GM12874 (cell line): ENCODE results near the gene LUC7L2.

ENCODE experiments used
- TF ChIP-seq, protein P1 (sequence below): IDR thresholded peaks from 2 replicates; pipeline ENCODE4 v1.5.1; 2011; ENCODE audit warnings: low read depth, mild to moderate bottlenecking, control low read depth, low read length, moderate library complexity; ENCODE audit not compliant: insufficient read depth

The LUC7L2 gene, protein sequence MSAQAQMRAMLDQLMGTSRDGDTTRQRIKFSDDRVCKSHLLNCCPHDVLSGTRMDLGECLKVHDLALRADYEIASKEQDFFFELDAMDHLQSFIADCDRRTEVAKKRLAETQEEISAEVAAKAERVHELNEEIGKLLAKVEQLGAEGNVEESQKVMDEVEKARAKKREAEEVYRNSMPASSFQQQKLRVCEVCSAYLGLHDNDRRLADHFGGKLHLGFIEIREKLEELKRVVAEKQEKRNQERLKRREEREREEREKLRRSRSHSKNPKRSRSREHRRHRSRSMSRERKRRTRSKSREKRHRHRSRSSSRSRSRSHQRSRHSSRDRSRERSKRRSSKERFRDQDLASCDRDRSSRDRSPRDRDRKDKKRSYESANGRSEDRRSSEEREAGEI

DNA sequence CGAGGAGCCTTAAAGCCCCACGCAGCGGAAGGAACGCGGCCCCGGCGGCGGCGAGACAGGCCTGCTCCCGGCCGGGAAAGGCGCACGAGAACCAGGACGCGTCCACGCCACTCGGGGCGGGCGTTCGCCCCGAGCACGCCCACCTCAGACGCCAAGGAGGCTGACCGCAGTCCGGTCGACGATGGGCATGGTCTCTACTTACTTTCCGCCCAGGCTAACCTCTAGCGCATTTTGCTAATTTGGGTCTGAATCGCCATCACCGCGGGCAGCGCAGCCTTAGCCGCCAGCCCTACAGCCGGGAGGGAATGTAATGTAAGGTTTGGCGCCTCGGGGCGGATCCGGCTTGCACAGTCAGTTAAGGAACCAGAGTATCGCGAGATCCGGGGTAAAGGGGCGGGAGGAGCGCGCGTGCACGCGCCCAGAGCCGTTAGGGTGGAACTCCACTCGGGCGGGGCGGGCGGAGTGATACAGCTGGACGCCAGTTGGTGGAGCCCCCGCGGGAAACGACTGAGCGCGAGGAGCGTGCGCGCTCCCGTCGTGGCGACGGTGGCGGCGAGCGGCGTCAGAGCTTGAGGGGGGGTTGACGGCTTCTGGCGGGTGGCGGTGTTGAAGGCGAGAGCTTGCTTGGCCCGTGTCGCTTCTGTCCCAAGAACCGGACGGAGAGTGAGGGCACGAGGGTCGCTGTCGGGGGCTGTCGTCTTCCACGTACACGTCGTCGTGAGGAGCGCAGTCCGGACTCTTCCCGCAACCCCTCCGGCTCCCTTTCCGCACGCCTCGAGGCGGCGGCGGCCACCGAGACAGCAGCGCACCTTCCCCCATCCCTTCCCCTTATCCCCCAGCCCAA lies at the start of gene LUC7L2:
TSS of gene LUC7L2 (plus strand) at position 529 of the 844 bp plus-strand sequence. CDS start 368 bp downstream, outside the sequence.
- TF ChIP-seq, protein P1, sequence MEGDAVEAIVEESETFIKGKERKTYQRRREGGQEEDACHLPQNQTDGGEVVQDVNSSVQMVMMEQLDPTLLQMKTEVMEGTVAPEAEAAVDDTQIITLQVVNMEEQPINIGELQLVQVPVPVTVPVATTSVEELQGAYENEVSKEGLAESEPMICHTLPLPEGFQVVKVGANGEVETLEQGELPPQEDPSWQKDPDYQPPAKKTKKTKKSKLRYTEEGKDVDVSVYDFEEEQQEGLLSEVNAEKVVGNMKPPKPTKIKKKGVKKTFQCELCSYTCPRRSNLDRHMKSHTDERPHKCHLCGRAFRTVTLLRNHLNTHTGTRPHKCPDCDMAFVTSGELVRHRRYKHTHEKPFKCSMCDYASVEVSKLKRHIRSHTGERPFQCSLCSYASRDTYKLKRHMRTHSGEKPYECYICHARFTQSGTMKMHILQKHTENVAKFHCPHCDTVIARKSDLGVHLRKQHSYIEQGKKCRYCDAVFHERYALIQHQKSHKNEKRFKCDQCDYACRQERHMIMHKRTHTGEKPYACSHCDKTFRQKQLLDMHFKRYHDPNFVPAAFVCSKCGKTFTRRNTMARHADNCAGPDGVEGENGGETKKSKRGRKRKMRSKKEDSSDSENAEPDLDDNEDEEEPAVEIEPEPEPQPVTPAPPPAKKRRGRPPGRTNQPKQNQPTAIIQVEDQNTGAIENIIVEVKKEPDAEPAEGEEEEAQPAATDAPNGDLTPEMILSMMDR: no peak

DNA sequence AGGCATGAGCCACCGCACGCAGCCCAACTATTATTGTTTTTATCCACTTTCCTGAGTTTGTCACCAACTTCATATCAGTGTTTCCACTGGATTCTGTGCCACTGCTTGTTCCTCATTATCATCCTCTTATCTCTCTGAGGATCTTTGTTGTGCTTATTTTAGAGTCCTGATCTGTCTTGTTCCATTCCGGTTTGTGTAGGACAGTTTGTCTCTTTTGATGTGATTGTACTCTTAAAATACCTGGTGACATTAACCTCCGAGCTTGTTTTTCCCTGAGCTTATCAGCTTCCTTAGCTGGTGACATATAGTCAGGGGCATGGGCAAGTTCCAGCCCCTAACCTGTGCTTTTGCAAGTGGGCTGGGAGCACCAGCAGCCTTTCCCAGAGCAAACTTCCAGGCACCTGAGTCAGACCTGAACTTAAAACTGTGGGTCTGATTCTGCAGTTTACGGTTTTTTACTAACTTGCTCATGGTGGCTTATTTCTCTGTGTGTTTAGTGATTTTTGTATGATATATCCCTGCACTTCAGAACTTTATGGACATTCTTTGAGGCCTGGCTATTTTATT lies 41.7 kb upstream of the LUC7L2 start:
- TF ChIP-seq, protein P1: no peak

DNA sequence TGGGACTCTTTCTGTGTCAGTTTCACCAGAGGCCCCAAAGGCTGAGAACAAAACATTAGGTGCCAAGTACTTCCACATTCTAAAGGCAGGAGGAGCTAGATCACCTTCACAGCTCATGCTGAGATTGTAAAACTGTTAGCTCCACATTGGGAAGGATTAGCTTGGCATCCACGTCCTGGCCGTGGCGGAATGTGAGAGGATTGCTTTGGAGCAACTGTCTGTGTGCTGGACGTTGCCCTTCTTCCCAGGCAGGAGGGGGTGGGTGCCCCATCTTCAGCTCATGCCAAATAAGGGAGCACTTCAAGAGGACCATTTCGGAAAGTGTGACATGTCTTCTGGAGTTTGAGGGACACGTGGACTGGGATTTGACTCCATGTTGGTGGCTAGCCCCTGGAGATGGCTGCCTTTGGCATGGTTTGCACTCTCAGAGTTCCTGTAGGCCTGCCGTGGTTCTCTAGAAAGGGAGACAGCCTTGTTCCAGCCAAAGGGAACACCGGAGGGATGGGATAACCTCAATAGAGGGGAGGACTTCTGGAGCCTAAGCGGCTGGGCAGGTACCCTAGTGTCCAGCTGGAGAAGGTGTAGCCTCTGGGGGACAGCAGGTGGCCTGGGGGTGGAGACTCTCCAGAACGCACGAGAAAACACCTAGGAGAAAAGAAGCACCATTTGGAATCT lies 38.5 kb upstream of the LUC7L2 start:
- TF ChIP-seq, protein P1: peak; percentile 18; the same call in 1 of the 2 replicates

DNA sequence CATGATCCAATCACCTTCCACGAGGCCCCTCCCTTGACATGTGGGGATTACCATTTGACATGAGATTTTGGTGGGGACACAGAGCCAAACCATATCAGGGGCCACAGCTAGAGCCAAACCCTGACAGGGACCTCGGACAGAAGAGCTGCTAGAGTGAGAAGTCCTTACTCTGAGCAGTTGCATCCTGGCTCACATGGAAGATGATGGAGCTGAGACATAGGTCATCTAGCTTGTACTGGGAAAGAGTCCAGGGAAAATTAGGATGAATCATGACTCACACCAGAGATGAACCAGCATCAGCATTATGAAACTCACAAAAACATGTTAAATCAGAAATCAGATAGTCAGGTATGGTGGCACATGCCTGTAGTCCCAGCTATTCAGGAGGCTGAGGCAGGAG lies 31.3 kb upstream of the LUC7L2 start:
- TF ChIP-seq, protein P1: no peak

DNA sequence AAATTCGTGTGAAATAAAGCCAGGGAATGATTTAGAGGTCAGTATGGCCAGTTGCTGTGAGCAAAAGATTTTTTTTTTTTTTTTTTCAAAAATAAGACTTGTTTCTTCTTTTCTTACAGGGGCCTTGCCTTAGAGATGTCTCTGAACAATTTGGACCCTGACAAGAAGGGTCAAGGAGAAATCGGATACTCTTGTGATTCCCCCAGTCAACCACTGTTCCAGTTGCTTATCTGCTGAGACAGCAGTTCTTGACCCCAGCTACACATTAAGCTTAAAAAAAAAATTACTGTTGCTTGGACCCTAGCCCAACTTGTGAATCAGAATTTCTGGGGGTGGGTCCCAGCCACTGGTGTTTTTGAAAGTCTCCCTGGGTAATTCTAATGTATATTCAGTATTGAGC lies 30.6 kb upstream of the LUC7L2 start:
- TF ChIP-seq, protein P1: no peak

DNA sequence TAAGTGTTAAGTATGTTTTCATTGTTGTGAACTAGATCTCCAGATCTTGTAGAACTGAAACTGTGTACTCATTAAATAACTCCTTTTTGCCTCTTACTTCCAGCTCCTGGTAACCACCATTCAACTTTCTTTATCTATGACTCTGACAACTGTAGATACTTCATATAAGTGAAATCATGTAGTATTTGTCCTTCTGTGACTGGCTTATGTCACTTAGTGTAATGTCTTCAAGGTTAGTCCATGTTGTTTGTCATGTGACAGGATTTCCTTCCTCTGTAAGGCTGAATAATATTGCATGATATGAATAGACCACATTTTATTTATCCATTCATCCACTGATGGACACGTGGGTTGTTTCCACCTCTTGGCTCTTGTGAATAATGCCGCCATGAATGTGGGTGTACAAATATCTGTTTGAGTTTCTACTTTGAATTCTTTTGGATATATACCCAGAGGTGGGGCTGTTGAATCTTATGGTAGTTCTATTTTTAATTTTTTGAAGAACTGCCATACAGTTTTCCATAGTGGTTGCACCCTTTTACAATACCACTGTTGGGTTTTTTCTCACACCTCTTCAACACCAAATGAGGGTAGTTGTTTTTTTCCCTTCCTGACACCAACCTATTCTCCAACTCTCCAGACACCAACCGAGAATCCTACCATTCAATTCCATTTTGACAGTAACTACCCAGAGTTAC lies 29.2 kb upstream of the LUC7L2 start:
- TF ChIP-seq, protein P1: no peak
